GM23248 (cell line): ENCODE data around the gene PAPOLA. TPM values are rescaled to one million over a fixed set of nuclear protein-coding genes. Genes with fewer than 3 reads are reported as not detected.

ENCODE experiments used
- DNase-seq: peaks from one replicate; pipeline ENCODE4 v3.0.0-alpha.2; 2015
- H2AFZ ChIP-seq: fragments of 200-600 bp; sonication (generic); 2 replicates; pipeline ENCODE4 v1.6.1; 2016; ENCODE audit warnings: antibody characterized with exemption
- H3F3A ChIP-seq: fragments of 200-600 bp; sonication (generic); 2 replicates; pipeline ENCODE4 v1.6.1; 2016; ENCODE audit warnings: mild to moderate bottlenecking, antibody characterized with exemption, mixed run types; ENCODE audit not compliant: insufficient read depth
- H3K27ac ChIP-seq: fragments of 200-600 bp; sonication (generic); 2 replicates; pipeline ENCODE4 v1.5.1; 2016; ENCODE audit warnings: mild to moderate bottlenecking
- H3K27me3 ChIP-seq: fragments of 200-600 bp; sonication (generic); replicated peaks from 2 replicates; pipeline ENCODE4 v1.6.1; 2016; ENCODE audit warnings: mild to moderate bottlenecking; ENCODE audit not compliant: insufficient read depth
- H3K36me3 ChIP-seq: fragments of 200-600 bp; sonication (generic); 2 replicates; pipeline ENCODE4 v1.6.1; 2016; ENCODE audit warnings: low read depth, mild to moderate bottlenecking
- H3K4me1 ChIP-seq: fragments of 200-600 bp; sonication (generic); 2 replicates; pipeline ENCODE4 v1.6.1; 2016; ENCODE audit warnings: mild to moderate bottlenecking; ENCODE audit not compliant: insufficient read depth
- H3K4me2 ChIP-seq: fragments of 200-600 bp; sonication (generic); one replicate; pipeline ENCODE4 v1.6.1; 2016; ENCODE audit warnings: mild to moderate bottlenecking; ENCODE audit not compliant: unreplicated experiment
- H3K4me3 ChIP-seq: fragments of 200-600 bp; sonication (generic); 2 replicates; pipeline ENCODE4 v1.5.1; 2016; ENCODE audit warnings: mild to moderate bottlenecking
- H3K79me2 ChIP-seq: fragments of 200-600 bp; sonication (generic); 2 replicates; pipeline ENCODE4 v1.6.1; 2016; ENCODE audit warnings: mild to moderate bottlenecking; ENCODE audit not compliant: insufficient read depth
- H3K9ac ChIP-seq: fragments of 200-600 bp; sonication (generic); 2 replicates; pipeline ENCODE4 v1.6.1; 2016; ENCODE audit warnings: mild to moderate bottlenecking
- H3K9me2 ChIP-seq: fragments of 200-600 bp; sonication (generic); 2 replicates; pipeline ENCODE4 v1.6.1; 2016; ENCODE audit warnings: mixed run types, mild to moderate bottlenecking, moderate library complexity; ENCODE audit not compliant: insufficient read depth
- H3K9me3 ChIP-seq: fragments of 200-600 bp; sonication (generic); one replicate; pipeline ENCODE4 v1.6.1; 2017; ENCODE audit warnings: low read depth
- H4K20me1 ChIP-seq: fragments of 200-600 bp; sonication (generic); 2 replicates; pipeline ENCODE4 v1.6.0; 2016; ENCODE audit not compliant: insufficient read depth
- EZH2 ChIP-seq: fragments of 200-600 bp; sonication (generic); IDR thresholded peaks from 2 replicates; pipeline ENCODE4 v1.6.1; 2018; ENCODE audit warnings: antibody characterized with exemption, mild to moderate bottlenecking; ENCODE audit not compliant: insufficient read depth, poor library complexity, severe bottlenecking
- EZH2phosphoT487 ChIP-seq: fragments of 200-600 bp; sonication (generic); IDR thresholded peaks from 2 replicates; pipeline ENCODE4 v1.6.1; 2018; ENCODE audit warnings: antibody characterized with exemption, moderate library complexity, mild to moderate bottlenecking, low read depth; ENCODE audit not compliant: insufficient read depth
- WGBS, 2 experiments: methylation state at CpG; one replicate each; pipeline ENCODE4 v1.1.6; 2015 to 2017; ENCODE audit warnings: low lambda C conversion rate in 2 of 2, low coverage in 1 of 2; ENCODE audit errors: missing lambda C conversion rate in 2 of 2; 5-methylcytosine and 5-hydroxymethylcytosine counted together
- in situ Hi-C: fragments of 300-500 bp; cut with MboI; formaldehyde crosslinking; loops from 2 replicates; pipeline ENCODE4 v1.15.0; 2020
- polyA plus RNA-seq: library from polyadenylated mRNA; unstranded; fragments of >200 nt; fragmentation: Nextera tagmentation; extraction: Ambion mirVana; gene quantifications from 2 replicates; pipeline ENCODE4 v1.2.1, GENCODE V29; 2016
- total RNA-seq: library from RNA; depleted of rRNA; stranded (reverse); fragments of >200 nt; shearing (Covaris generic); gene quantifications from 2 replicates; pipeline ENCODE4 v1.2.3, GENCODE V29; 2014

PAPOLA gene
- total and polyA plus RNA-seq, 2 experiments from 2014 or later, result 64.3 to 119 TPM

- H3K9me2 ChIP-seq, result no peaks in the 10 kb centered on the region
- no peak overlapping the region for H3K4me2 ChIP-seq
- no peaks in the 10 kb centered on the region for H3K9me3 ChIP-seq
- H3K4me3 ChIP-seq, result no peak overlapping the region
- peaks cover 2% of the 10 kb centered on the region; the same call in 1 of the 2 replicates for H3K4me1 ChIP-seq
- no peak overlapping the region for H3K9ac ChIP-seq
- peaks cover 44% of the 10 kb centered on the region for H4K20me1 ChIP-seq
- no peak overlapping the region for H2AFZ ChIP-seq
- in situ Hi-C loops, result no loop called here
- peaks cover 100% of the 10 kb centered on the region for H3K79me2 ChIP-seq
- TF ChIP-seq EZH2phosphoT487 (no peak), EZH2 (no peak)
- DNase-seq, result no peak
- no peaks in the 10 kb centered on the region for H3K36me3 ChIP-seq
- 90 to 95% methylated on average over 6 of the region's 6 CpGs for WGBS, 2 experiments
- H3K27me3 ChIP-seq, result no peaks in the 10 kb centered on the region
- H3F3A ChIP-seq, result 0 out of 2 replicates have a peak, but pooled peaks cover 9% of the 10 kb centered on the region
- no peak overlapping the region for H3K27ac ChIP-seq
Measured at GRCh38 chr14:96509457-96510090, 7.4 kb downstream of the PAPOLA start.

GRCh38 chr14:96511146-96511545 lies 9.0 kb downstream of the PAPOLA start:
- Histone ChIP-seq H3K79me2 (peaks cover 100% of the 10 kb centered on the region), H3K9ac (no peak overlapping the region), H3K9me2 (no peaks in the 10 kb centered on the region), H3F3A (peaks cover 11% of the 10 kb centered on the region; the same call in 1 of the 2 replicates), H3K27ac (no peak overlapping the region), H3K4me1 (peaks cover 12% of the 10 kb centered on the region), H3K27me3 (no peaks in the 10 kb centered on the region), H3K9me3 (no peaks in the 10 kb centered on the region), H3K36me3 (no peaks in the 10 kb centered on the region), H2AFZ (no peak overlapping the region), H4K20me1 (peaks cover 53% of the 10 kb centered on the region), H3K4me3 (no peak overlapping the region), H3K4me2 (no peak overlapping the region)
- TF ChIP-seq EZH2phosphoT487, result no peak
- no peak for TF ChIP-seq EZH2
- in situ Hi-C loops, result no loop called here
- 97 to 99% methylated on average over 7 of the region's 7 CpGs for WGBS, 2 experiments
- no peak for DNase-seq

GRCh38 chr14:96511667-96512066 lies 9.5 kb downstream of the PAPOLA start:
- Histone ChIP-seq H3K9me2 (no peaks in the 10 kb centered on the region), H3K9me3 (no peaks in the 10 kb centered on the region), H3K4me1 (peaks cover 13% of the 10 kb centered on the region), H3K4me2 (no peak overlapping the region), H3K27me3 (no peaks in the 10 kb centered on the region), H3K79me2 (peaks cover 100% of the 10 kb centered on the region), H3F3A (peaks cover 5% of the 10 kb centered on the region; the same call in 1 of the 2 replicates), H3K36me3 (no peaks in the 10 kb centered on the region), H2AFZ (no peak overlapping the region), H4K20me1 (peaks cover 55% of the 10 kb centered on the region), H3K27ac (no peak overlapping the region), H3K4me3 (no peak overlapping the region), H3K9ac (no peak overlapping the region)
- no peak for DNase-seq
- in situ Hi-C loops, result no loop called here
- 80 to 84% methylated on average over 1 of the region's 1 CpG for WGBS, 2 experiments
- TF ChIP-seq EZH2 (no peak), EZH2phosphoT487 (no peak)

DNA sequence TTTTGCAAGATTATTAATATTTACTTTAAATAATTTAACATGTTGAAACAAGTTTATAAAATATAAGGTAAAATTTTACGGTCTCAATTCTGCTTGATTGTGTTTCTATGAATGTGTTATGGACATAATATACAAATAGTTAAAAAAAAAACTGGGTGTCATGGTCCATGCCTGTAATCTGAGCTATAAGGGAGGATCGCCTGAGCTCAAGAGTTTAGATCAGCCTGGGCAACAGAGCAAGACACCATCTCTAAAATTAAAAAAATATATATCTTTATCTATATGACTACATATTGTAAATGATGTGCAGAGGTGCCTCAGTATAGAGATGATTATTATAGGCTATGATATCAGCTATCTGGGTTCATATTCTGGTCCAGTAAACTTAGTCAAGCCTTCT lies 9.9 kb downstream of the PAPOLA start:
- no peak overlapping the region for H3K4me2 ChIP-seq
- no peaks in the 10 kb centered on the region for H3K36me3 ChIP-seq
- in situ Hi-C loops, result no loop called here
- no peak for TF ChIP-seq EZH2
- no peak for TF ChIP-seq EZH2phosphoT487
- peaks cover 13% of the 10 kb centered on the region for H3K4me1 ChIP-seq
- DNase-seq, result no peak
- no peaks in the 10 kb centered on the region for H3K9me3 ChIP-seq
- WGBS, 2 experiments, result 93 to 98% methylated on average over 2 of the region's 2 CpGs
- H3K27ac ChIP-seq, result no peak overlapping the region
- H3F3A ChIP-seq, result peaks cover 3% of the 10 kb centered on the region; the same call in 1 of the 2 replicates
- no peak overlapping the region for H2AFZ ChIP-seq
- no peak overlapping the region for H3K4me3 ChIP-seq
- H4K20me1 ChIP-seq, result peaks cover 57% of the 10 kb centered on the region
- H3K9ac ChIP-seq, result no peak overlapping the region
- no peaks in the 10 kb centered on the region for H3K27me3 ChIP-seq
- H3K79me2 ChIP-seq, result peaks cover 100% of the 10 kb centered on the region
- H3K9me2 ChIP-seq, result no peaks in the 10 kb centered on the region
